ENCODE results near the gene SNX25. TPM values are rescaled to one million over a fixed set of nuclear protein-coding genes. Genes with fewer than 3 reads are reported as not detected.

The SNX25 gene
- total RNA-seq, 1 experiment from 2014 or later, result 19.8 TPM

- no peak for DNase-seq (ENCODE audit: low read depth)
These were observed 199.0 kb downstream of the SNX25 start for GRCh38 chr4:185408432-185408831.

- DNase-seq (ENCODE audit: low read depth), result no peak
These were observed 202.5 kb downstream of the SNX25 start for GRCh38 chr4:185411849-185412248.

- no peak for DNase-seq (ENCODE audit: low read depth)
These were observed 203.0 kb downstream of the SNX25 start for GRCh38 chr4:185412412-185412811.

Other genes starting within 250 kb of the SNX25 start
- not detected in 2 replicates for gene HELT, start 191.1 kb upstream of the SNX25 start, total RNA-seq (2014; rRNA removed; shearing (Covaris generic))
- gene SLC25A4, start 66.3 kb upstream of the SNX25 start, total RNA-seq (2014; rRNA removed; shearing (Covaris generic)), result 22.3 and 22.4 TPM in 2 replicates
- gene CFAP97, start 5.6 kb upstream of the SNX25 start, total RNA-seq (2014; rRNA removed; shearing (Covaris generic)), result 15.3 and 20.4 TPM in 2 replicates
- gene LRP2BP, start 186.3 kb downstream of the SNX25 start, total RNA-seq (2014; rRNA removed; shearing (Covaris generic)), result 0.07 and 0.34 TPM in 2 replicates
- 6.3 and 8.5 TPM in 2 replicates for gene ANKRD37, start 187.2 kb downstream of the SNX25 start, total RNA-seq (2014; rRNA removed; shearing (Covaris generic))
- 27.2 TPM in 2 replicates for gene UFSP2, start 216.4 kb downstream of the SNX25 start, total RNA-seq (2014; rRNA removed; shearing (Covaris generic))

Data from M059J (cell line).